A673 (cell line): Measurements from ENCODE around the gene NLK.

Source experiments
- CTCF ChIP-seq: fragments of 300-800, 200-600 bp; sonication (generic); conservative IDR thresholded peaks from 2 replicates; pipeline ENCODE4 v1.5.1; 2017; ENCODE audit warnings: low read depth, mild to moderate bottlenecking, antibody characterized with exemption, low read length, moderate library complexity, mixed read lengths
- EZH2 ChIP-seq: fragments of 200-600 bp; sonication (generic); IDR thresholded peaks from 2 replicates; pipeline ENCODE4 v1.6.1; 2017; ENCODE audit warnings: borderline replicate concordance, low read depth, mild to moderate bottlenecking, mixed read lengths, antibody characterized with exemption, low read length; ENCODE audit not compliant: poor library complexity, severe bottlenecking

GRCh38 chr17:28159924-28160323 lies 117.4 kb downstream of the NLK start:
- no peak for TF ChIP-seq CTCF
- no peak for TF ChIP-seq EZH2
